GM12873 (cell line): ENCODE measurements around the gene NASP.

ENCODE experiments used
- TF ChIP-seq, protein P1 (sequence below): IDR thresholded peaks from 2 replicates; pipeline ENCODE4 v1.5.1; 2012; ENCODE audit warnings: low read depth, mild to moderate bottlenecking, moderate library complexity, low read length, control low read depth; ENCODE audit not compliant: insufficient read depth; ENCODE audit errors: missing control alignments

The NASP gene

DNA sequence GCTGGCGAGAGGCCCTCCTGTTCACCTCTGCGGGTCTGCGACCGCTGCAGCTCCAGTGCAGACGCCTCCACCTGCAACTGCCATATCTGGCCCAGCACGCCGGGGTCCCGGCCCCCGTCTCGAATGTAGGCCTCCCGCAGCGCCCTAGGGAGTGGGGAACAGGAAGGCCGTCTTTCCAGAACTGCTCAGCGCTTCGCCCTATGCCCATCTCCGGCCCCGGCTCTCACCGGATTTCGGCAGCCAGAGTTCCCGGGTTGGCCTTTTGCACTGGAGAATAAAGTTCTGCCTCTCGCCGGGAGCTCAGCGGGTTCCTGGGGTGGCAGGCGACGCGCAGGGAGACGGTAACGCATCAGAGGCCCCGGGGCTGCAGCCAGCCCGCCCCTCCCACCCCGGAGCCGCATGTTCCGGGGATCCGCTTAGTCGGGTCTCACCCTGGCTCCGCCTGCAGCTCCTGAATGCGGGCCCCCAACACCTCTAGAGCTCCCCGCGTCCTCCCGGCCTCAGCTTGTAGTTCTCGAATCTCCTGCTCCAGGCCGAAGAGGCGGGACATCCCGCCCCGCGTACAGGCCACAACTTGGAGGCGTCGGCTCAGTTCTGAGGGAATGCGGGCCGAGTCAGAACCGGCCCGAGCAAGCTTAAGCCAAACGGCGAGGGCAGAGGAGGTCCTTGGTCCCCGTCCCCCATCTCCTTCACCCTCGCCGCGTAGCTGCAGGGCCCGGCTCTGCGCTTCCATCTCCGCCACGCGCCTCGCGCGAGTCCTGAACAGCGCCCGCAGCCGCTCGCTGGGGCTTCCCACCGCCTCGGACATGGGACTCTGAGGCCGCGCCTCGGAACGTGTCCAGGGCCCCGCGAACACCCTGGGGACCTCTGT is 38.9 kb downstream of the NASP start:
- TF ChIP-seq, protein P1, sequence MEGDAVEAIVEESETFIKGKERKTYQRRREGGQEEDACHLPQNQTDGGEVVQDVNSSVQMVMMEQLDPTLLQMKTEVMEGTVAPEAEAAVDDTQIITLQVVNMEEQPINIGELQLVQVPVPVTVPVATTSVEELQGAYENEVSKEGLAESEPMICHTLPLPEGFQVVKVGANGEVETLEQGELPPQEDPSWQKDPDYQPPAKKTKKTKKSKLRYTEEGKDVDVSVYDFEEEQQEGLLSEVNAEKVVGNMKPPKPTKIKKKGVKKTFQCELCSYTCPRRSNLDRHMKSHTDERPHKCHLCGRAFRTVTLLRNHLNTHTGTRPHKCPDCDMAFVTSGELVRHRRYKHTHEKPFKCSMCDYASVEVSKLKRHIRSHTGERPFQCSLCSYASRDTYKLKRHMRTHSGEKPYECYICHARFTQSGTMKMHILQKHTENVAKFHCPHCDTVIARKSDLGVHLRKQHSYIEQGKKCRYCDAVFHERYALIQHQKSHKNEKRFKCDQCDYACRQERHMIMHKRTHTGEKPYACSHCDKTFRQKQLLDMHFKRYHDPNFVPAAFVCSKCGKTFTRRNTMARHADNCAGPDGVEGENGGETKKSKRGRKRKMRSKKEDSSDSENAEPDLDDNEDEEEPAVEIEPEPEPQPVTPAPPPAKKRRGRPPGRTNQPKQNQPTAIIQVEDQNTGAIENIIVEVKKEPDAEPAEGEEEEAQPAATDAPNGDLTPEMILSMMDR = no peak

DNA sequence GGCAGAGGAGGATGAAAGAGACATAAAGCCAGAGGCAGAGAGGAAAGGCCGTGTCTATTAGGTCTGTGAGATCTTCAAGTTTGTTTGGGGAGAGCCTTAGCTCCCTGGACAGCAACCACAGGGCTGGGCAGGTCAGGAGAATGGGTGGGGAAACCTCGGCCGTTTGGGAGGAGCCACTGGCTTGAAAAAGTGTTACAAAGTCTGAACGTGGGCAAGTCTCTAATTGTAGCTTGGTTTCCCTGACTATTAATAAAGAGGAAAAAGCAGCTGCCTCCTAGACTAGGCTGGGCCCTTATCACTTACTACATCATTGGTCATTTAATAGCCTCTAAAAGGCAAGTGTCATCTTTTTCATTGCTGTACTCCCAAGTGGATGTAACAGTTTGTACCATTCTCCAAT is 40.1 kb downstream of the NASP start, which contains the start of gene CCDC17:
Gene CCDC17 (minus strand): TSS at position 83 of the 400 bp plus-strand sequence. CDS start 145 bp downstream, outside the sequence.
- TF ChIP-seq, protein P1 = no peak

DNA sequence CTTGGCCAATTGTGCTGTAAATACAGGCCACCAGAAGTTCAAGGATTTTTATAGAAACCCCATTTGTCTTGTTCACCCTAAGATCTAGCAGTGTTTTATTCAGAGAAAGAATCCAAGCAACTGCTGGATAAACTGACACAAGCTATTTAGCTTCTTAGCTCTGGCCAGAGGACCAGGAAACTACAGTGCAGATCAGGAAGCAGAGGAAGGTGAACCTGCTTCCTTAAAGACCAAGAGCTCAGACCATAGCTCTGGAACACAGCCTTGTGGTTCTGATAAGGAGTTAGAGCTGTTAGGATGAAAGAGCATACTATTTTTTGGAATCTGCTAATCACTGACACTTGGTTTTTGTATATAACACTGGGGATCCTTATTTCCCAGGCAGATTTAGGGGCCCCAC is 45.2 kb downstream of the NASP start:
- TF ChIP-seq, protein P1 = no peak

DNA sequence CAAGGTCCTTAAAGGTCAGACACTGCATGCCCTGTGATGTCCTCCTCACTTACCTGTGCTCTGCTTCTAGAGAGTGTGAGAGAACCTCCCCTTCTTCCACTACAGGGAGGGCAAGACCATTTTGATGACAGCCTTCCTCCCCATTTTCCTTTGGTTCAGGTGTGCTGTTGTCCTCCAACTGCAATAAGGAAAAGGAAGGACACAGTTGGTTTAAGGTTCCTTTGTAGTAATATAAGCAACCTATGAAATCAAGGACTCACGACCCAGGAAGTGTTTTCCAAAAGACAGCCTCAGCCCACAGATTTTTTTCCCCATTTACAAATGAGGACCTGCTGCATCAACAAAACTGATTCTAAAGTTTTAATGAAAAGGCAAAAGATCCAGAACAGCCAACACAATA is 46.6 kb downstream of the NASP start:
- TF ChIP-seq, protein P1 = no peak

DNA sequence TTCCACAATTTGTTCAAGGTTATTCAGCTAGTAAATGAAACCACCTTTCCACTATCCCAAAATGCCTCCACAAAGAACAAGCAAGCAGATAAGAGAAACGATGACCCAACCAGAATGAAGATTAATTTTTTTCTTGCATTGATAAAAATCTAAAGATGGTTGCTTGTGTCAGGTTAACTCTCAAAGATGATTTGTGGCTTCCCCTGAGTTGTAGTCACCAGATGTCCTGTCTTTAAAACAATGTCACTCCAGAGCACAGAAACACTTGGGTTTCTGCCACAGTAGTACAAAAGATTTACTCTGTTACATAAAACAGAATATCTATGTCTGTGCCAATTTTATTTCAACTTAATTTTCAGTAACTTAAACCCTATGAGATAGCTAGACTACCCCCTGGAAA is 51.4 kb downstream of the NASP start:
- TF ChIP-seq, protein P1 = no peak

DNA sequence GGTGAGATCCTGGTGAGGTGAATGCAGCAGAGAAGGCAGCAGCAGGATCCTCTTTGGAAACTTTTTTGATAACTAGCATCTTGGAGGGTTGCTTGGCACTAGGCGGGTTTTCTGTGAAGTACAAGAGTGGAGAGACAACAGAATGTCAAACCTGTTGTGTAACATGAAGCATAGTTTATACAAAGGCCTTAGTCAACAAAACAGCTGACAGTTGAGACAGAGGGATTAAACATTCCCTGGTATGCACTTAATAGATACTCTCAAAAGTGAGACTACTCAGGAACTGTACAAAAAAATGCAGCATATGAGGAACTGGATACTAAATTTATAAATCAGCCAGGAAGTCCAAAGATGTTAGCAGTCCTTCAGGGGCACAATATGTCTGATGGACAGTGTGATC is 56.5 kb downstream of the NASP start:
- TF ChIP-seq, protein P1 = no peak

DNA sequence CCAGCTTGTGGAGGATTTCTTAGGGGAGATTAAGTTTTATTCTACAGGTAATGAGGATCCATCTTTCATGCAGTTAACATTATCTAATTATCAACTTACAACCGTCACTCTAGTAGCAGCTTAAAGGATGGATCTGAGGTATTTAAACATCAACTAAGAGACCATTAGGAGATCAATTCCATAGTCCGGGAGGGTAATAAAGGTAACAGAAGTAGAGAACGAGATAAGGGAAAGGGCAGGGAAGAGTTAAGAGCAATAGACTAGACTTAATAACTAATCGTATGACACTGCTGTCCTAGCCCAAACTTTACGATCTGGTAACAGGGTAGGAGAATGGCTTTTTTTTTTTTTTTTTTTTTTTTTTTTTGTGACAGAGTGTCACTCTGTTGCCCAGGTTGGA is 59.5 kb downstream of the NASP start:
- TF ChIP-seq, protein P1 = no peak
